ENCODE data around the gene PLA2G3.

DNA sequence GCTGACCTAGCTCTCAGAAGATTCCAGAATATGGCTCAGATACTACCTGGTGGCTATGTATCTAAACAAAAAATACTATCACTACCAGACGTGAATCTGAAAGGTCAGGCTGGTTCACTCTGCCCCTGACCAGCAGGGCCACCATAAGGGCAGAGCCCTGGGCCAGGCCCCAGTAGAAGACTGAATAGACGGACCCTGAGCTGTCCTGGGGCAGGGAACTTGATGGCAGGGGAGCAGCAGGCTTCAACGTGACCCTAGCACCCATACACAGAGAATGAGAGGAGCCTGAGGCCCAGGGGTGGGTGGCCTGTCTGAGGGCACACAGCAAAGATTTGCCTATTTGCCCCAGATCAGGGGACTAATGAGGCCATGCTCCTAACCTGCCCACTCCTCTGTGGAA, 13.0 kb upstream of the PLA2G3 start:
- TF ChIP-seq CTCF (IDR thresholded peaks at IDR 0.05; ENCODE audit: control extremely low read depth in 1 of 3, insufficient read depth in 1 of 3, low read depth in 1 of 3, low read length in 3 of 3) (no peak), EP300 (IDR thresholded peaks at IDR 0.05; ENCODE audit: borderline replicate concordance in 1 of 2, low read depth in 2 of 2, low read length in 2 of 2) (no peak), CBX5 (IDR thresholded peaks at IDR 0.05; ENCODE audit: low read depth, low read length) (no peak), HDAC6 (IDR thresholded peaks at IDR 0.05; ENCODE audit: low read depth, low read length) (no peak), POLR2A (IDR thresholded peaks at IDR 0.05; ENCODE audit: control extremely low read depth in 1 of 2, low read depth in 2 of 2, low read length in 2 of 2) (no peak)

Measured in H1 (cell line).